HAP-1 (cell line): Measurements from ENCODE around the gene QPCT.

Source experiments
- DNase-seq, 2 experiments: peaks; one replicate each; pipeline ENCODE4 v3.0.0-alpha.2; 2016 to 2020; ENCODE audit warnings: low spot score in 2 of 2
- H3K27me3 ChIP-seq: fragments of 250-450 bp; sonication (Bioruptor Pico); 2 replicates; pipeline ENCODE4 v1.5.1; 2020; ENCODE audit warnings: low read depth, mild to moderate bottlenecking, moderate library complexity
- H3K36me3 ChIP-seq: fragments of 250-450 bp; sonication (Bioruptor Pico); replicated peaks from 2 replicates; pipeline ENCODE4 v1.5.1; 2020; ENCODE audit warnings: mild to moderate bottlenecking
- H3K4me1 ChIP-seq: fragments of 250-450 bp; sonication (Bioruptor Pico); 2 replicates; pipeline ENCODE4 v1.5.1; 2020; ENCODE audit warnings: mild to moderate bottlenecking
- H3K4me3 ChIP-seq: fragments of 250-450 bp; sonication (Bioruptor Pico); 2 replicates; pipeline ENCODE4 v1.5.1; 2020; ENCODE audit warnings: mild to moderate bottlenecking, moderate library complexity
- H3K9me3 ChIP-seq: fragments of 250-450 bp; sonication (Bioruptor Pico); 2 replicates; pipeline ENCODE4 v1.5.1; 2020; ENCODE audit warnings: mild to moderate bottlenecking, moderate library complexity
- in situ Hi-C: fragments of 300-500 bp; cut with MboI; formaldehyde crosslinking; loops from 3 replicates; pipeline ENCODE4 v1.14.3; 2020; ENCODE audit warnings: low sequenced_read_pairs, inconsistent platforms, mixed read lengths

The QPCT gene

GRCh38 chr2:37357530-37357929, 13.1 kb downstream of the QPCT start:
- in situ Hi-C loops, result no loop called here
- H3K27me3 ChIP-seq, result no peaks in the 10 kb centered on the region
- no peaks in the 10 kb centered on the region for H3K9me3 ChIP-seq
- H3K4me1 ChIP-seq, result no peaks in the 10 kb centered on the region
- DNase-seq, result no peak
- H3K36me3 ChIP-seq, result no peaks in the 10 kb centered on the region
- no peak overlapping the region for H3K4me3 ChIP-seq

GRCh38 chr2:37358466-37358865, 14.0 kb downstream of the QPCT start:
- Histone ChIP-seq H3K4me3 (no peak overlapping the region), H3K27me3 (no peaks in the 10 kb centered on the region), H3K4me1 (no peaks in the 10 kb centered on the region), H3K9me3 (no peaks in the 10 kb centered on the region), H3K36me3 (no peaks in the 10 kb centered on the region)
- no peak for DNase-seq
- in situ Hi-C loops, result no loop called here

GRCh38 chr2:37361216-37361815, 16.9 kb downstream of the QPCT start:
- no peak for DNase-seq
- Histone ChIP-seq H3K4me1 (no peaks in the 10 kb centered on the region), H3K27me3 (no peaks in the 10 kb centered on the region), H3K9me3 (no peaks in the 10 kb centered on the region), H3K4me3 (no peak overlapping the region), H3K36me3 (no peaks in the 10 kb centered on the region)
- in situ Hi-C loops, result no loop called here

GRCh38 chr2:37361994-37362698, 17.7 kb downstream of the QPCT start:
- no peaks in the 10 kb centered on the region for H3K36me3 ChIP-seq
- H3K9me3 ChIP-seq, result no peaks in the 10 kb centered on the region
- DNase-seq, result no peak
- no peak overlapping the region for H3K4me3 ChIP-seq
- H3K4me1 ChIP-seq, result no peaks in the 10 kb centered on the region
- in situ Hi-C loops, result no loop called here
- no peaks in the 10 kb centered on the region for H3K27me3 ChIP-seq

GRCh38 chr2:37364351-37364750, 19.9 kb downstream of the QPCT start:
- no peaks in the 10 kb centered on the region for H3K36me3 ChIP-seq
- H3K9me3 ChIP-seq, result no peaks in the 10 kb centered on the region
- no peak for DNase-seq
- H3K27me3 ChIP-seq, result no peaks in the 10 kb centered on the region
- in situ Hi-C loops, result no loop called here
- H3K4me3 ChIP-seq, result no peak overlapping the region
- H3K4me1 ChIP-seq, result no peaks in the 10 kb centered on the region

GRCh38 chr2:37365669-37366068, 21.2 kb downstream of the QPCT start:
- H3K27me3 ChIP-seq, result no peaks in the 10 kb centered on the region
- no peak for DNase-seq
- H3K4me1 ChIP-seq, result no peaks in the 10 kb centered on the region
- in situ Hi-C loops, result no loop called here
- no peaks in the 10 kb centered on the region for H3K9me3 ChIP-seq
- no peaks in the 10 kb centered on the region for H3K36me3 ChIP-seq
- H3K4me3 ChIP-seq, result no peak overlapping the region

GRCh38 chr2:37366773-37367172, 22.3 kb downstream of the QPCT start:
- in situ Hi-C loops, result no loop called here

GRCh38 chr2:37367310-37367709, 22.9 kb downstream of the QPCT start:
- Histone ChIP-seq H3K4me3 (no peak overlapping the region), H3K4me1 (no peaks in the 10 kb centered on the region), H3K27me3 (no peaks in the 10 kb centered on the region), H3K9me3 (no peaks in the 10 kb centered on the region), H3K36me3 (no peaks in the 10 kb centered on the region)
- in situ Hi-C loops, result no loop called here
- no peak for DNase-seq

More at GRCh38 chr2:37366773-37367172, 22.3 kb downstream of the QPCT start:
- Histone ChIP-seq H3K4me1 (no peaks in the 10 kb centered on the region), H3K36me3 (no peaks in the 10 kb centered on the region), H3K27me3 (no peaks in the 10 kb centered on the region), H3K9me3 (no peaks in the 10 kb centered on the region), H3K4me3 (no peak overlapping the region)
- DNase-seq, result no peak

DNA sequence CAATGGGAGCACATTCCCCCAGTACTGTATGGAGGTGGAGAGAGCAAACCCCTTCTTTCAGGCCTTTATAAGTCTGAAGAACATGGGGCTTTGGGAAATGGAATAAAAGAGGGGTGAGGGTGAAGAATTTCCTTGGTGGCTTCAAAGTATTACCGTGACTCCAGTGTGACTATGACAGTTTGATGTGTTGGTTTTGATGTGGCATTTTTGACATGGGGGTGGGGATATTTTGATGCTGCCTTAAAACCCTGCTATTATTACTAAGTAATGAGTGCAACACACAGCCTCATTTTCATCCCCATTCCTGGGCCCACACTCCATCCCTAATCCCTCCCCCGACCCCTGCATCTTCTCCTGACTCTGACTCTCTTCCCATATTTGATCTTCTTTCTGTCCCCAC, 23.6 kb downstream of the QPCT start:
- no peaks in the 10 kb centered on the region for H3K9me3 ChIP-seq
- H3K36me3 ChIP-seq, result no peaks in the 10 kb centered on the region
- in situ Hi-C loops, result no loop called here
- H3K4me3 ChIP-seq, result no peak overlapping the region
- no peaks in the 10 kb centered on the region for H3K4me1 ChIP-seq
- no peak for DNase-seq
- no peaks in the 10 kb centered on the region for H3K27me3 ChIP-seq

DNA sequence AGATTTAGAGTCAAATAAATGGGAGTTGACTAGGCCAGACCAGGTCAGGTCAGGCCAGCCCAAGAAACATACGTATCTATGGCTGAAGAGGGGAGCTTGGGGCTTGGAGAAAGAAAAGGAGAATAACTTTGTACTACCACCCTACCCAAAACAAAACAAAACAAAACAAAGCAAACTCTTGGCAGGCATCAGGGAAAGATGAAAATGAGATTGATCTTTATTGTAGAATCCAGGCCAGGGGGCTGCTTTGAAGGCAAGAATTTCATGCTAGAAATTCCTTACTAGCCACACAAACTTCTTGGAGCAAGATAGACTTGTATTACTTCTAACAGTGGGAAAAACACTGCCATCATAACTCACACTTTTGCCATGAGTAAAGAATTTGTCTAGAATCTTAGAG, 26.2 kb downstream of the QPCT start:
- in situ Hi-C loops, result no loop called here
- Histone ChIP-seq H3K36me3 (no peaks in the 10 kb centered on the region), H3K4me3 (no peak overlapping the region), H3K27me3 (no peaks in the 10 kb centered on the region), H3K4me1 (no peaks in the 10 kb centered on the region), H3K9me3 (no peaks in the 10 kb centered on the region)
- DNase-seq, result no peak

DNA sequence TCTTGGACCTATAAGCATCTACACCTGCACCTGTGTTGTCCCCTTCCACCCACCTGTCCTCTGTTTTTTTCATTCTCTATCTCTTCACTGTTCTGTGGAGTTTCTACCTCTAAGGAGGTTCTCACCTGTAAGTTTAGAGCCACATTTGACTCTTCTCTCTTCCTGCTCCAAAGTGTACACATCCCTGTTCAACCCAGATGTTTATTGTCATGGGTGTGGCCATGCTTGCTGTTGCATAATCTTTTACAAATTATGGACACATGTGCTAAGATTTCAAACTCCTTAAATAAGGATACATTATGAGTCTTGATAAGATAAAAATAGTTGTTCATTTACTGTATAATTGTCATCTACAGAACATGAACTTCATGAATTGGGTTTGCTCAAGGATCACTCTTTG, 27.6 kb downstream of the QPCT start:
- Histone ChIP-seq H3K4me1 (no peaks in the 10 kb centered on the region), H3K27me3 (no peaks in the 10 kb centered on the region), H3K4me3 (no peak overlapping the region), H3K36me3 (no peaks in the 10 kb centered on the region), H3K9me3 (no peaks in the 10 kb centered on the region)
- DNase-seq, result no peak
- in situ Hi-C loops, result no loop called here

DNA sequence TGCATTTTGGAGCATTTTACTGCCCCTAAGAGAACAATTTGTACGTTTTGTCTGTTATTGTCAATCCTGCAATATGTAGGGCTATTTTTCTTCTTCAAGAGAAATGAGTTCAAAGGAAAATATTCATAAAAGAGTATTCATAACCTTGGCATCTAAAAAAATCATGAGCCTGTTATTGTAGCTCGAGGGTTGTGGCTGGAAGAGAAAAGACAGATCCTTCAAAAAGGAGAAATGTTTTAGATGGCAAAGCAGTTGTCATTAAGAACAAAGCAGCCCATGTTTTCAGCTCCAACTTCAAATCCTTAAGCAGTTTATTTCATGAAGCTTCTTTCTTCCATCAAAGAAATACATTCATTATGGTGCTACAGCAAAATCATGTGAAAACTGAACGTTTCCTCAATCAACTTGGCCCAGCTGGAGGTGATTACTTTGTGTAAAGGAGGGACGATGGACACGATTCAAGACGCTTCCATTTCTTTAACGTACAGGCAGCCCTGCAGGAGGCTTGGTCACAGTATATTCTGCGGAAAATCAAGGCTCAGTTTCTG, 31.4 kb downstream of the QPCT start:
- in situ Hi-C loops, result loop anchor here (25.0 kb wide), 1 partner anchor 886 kb away; no protein-coding TSS in a partner anchor
- Histone ChIP-seq H3K9me3 (no peaks in the 10 kb centered on the region), H3K4me1 (no peaks in the 10 kb centered on the region), H3K4me3 (no peak overlapping the region), H3K27me3 (no peaks in the 10 kb centered on the region), H3K36me3 (no peaks in the 10 kb centered on the region)
- no peak for DNase-seq

- no peak overlapping the region for H3K4me3 ChIP-seq
- no peaks in the 10 kb centered on the region for H3K4me1 ChIP-seq
Measured at GRCh38 chr2:37376421-37377186, 32.2 kb downstream of the QPCT start.

GRCh38 chr2:37377187-37377532, 32.7 kb downstream of the QPCT start:
- H3K4me1 ChIP-seq, result no peaks in the 10 kb centered on the region
- H3K36me3 ChIP-seq, result no peaks in the 10 kb centered on the region
- in situ Hi-C loops, result loop anchor here (25.0 kb wide), 1 partner anchor 885 kb away; no protein-coding TSS in a partner anchor
- no peaks in the 10 kb centered on the region for H3K27me3 ChIP-seq
- no peak overlapping the region for H3K4me3 ChIP-seq
- H3K9me3 ChIP-seq, result no peaks in the 10 kb centered on the region
- no peak for DNase-seq

More at GRCh38 chr2:37376421-37377186, 32.2 kb downstream of the QPCT start:
- Histone ChIP-seq H3K9me3 (no peaks in the 10 kb centered on the region), H3K36me3 (no peaks in the 10 kb centered on the region), H3K27me3 (no peaks in the 10 kb centered on the region)
- in situ Hi-C loops, result loop anchor here (25.0 kb wide), 1 partner anchor 886 kb away; no protein-coding TSS in a partner anchor
- DNase-seq, result peak in 1 of 2 experiments; percentile 16
